ENCODE results near the gene SMTN.

Gene SMTN

GRCh38 chr22:31144223-31144622 lies 63.1 kb downstream of the SMTN start:
- TF ChIP-seq CTCF (IDR thresholded peaks at IDR 0.05; ENCODE audit: insufficient read depth, low read length) (no peak), GABPA (IDR thresholded peaks at IDR 0.05; ENCODE audit: low read depth) (no peak), SPI1 (IDR thresholded peaks at IDR 0.05; ENCODE audit: borderline replicate concordance, low read depth) (no peak), REST (IDR thresholded peaks at IDR 0.05; ENCODE audit: insufficient replicate concordance, low read depth) (no peak), POLR2AphosphoS5 (IDR thresholded peaks at IDR 0.05; ENCODE audit: low read depth) (no peak)
- no peak overlapping the region for H3K27ac ChIP-seq (replicated peaks)
- no peak for DNase-seq (ENCODE audit: low read depth in 1 of 2, low spot score in 1 of 2)
- no peak overlapping the region for H3K4me3 ChIP-seq (replicated peaks; ENCODE audit: insufficient read depth, low read length)
- H3K27me3 ChIP-seq (ENCODE audit: insufficient read depth, poor library complexity, severe bottlenecking) = no peaks in the 10 kb centered on the region

- DNase-seq (ENCODE audit: low read depth in 1 of 2, low spot score in 1 of 2) = no peak
- Histone ChIP-seq H3K27ac (replicated peaks) (no peak overlapping the region), H3K27me3 (ENCODE audit: insufficient read depth, poor library complexity, severe bottlenecking) (no peaks in the 10 kb centered on the region), H3K4me3 (replicated peaks; ENCODE audit: insufficient read depth, low read length) (no peak overlapping the region)
- TF ChIP-seq REST (IDR thresholded peaks at IDR 0.05; ENCODE audit: insufficient replicate concordance, low read depth) (no peak), POLR2AphosphoS5 (IDR thresholded peaks at IDR 0.05; ENCODE audit: low read depth) (no peak), GABPA (IDR thresholded peaks at IDR 0.05; ENCODE audit: low read depth) (no peak), CTCF (IDR thresholded peaks at IDR 0.05; ENCODE audit: insufficient read depth, low read length) (no peak), SPI1 (IDR thresholded peaks at IDR 0.05; ENCODE audit: borderline replicate concordance, low read depth) (no peak)
Measured at GRCh38 chr22:31148488-31148887, 67.4 kb downstream of the SMTN start.

GRCh38 chr22:31148953-31149627 lies 68.0 kb downstream of the SMTN start:
- H3K4me3 ChIP-seq (replicated peaks; ENCODE audit: insufficient read depth, low read length) = no peak overlapping the region
- H3K27me3 ChIP-seq (ENCODE audit: insufficient read depth, poor library complexity, severe bottlenecking) = no peaks in the 10 kb centered on the region
- TF ChIP-seq SPI1 (IDR thresholded peaks at IDR 0.05; ENCODE audit: borderline replicate concordance, low read depth) (0 out of 2 replicates have a peak, but pooled peaks have one; percentile 22), REST (IDR thresholded peaks at IDR 0.05; ENCODE audit: insufficient replicate concordance, low read depth) (no peak), CTCF (IDR thresholded peaks at IDR 0.05; ENCODE audit: insufficient read depth, low read length) (peak; percentile 95)
- no peak overlapping the region for H3K27ac ChIP-seq (replicated peaks)
- peak; percentile 16 to 70 for DNase-seq (ENCODE audit: low read depth in 1 of 2, low spot score in 1 of 2)

Data from HL-60 (cell line).